B cell (primary cell): ENCODE measurements around the gene MYO1H. TPM values are rescaled to one million over a fixed set of nuclear protein-coding genes. Genes with fewer than 3 reads are reported as not detected.

Experiments used
- ATAC-seq: fragments of 200-7000 bp; cut with Tn5 transposase; one replicate; pipeline ENCODE4 v1.10.0; 2021; ENCODE audit warnings: low read depth, mild to moderate bottlenecking, moderate number of reproducible peaks, moderate library complexity
- CTCF ChIA-PET: fragments of 350-600 bp; sonication (Branson Sonifier 250); formaldehyde crosslinking; loops from one replicate; lab custom pipeline; 2021; ENCODE audit warnings: antibody characterized with exemption, inconsistent platforms; lab: Charles Lee
- POLR2A ChIA-PET: fragments of 350-600 bp; sonication (Branson Sonifier 250); formaldehyde crosslinking; loops from one replicate; lab custom pipeline; 2021; ENCODE audit warnings: antibody characterized with exemption; lab: Charles Lee
- DNase-seq: peaks from one replicate; pipeline ENCODE4 v3.0.0; 2013
- H2AFZ ChIP-seq: 2 replicates; pipeline ENCODE4 v1.6.1; 2012; ENCODE audit warnings: mild to moderate bottlenecking, low read depth, low read length; ENCODE audit not compliant: insufficient read depth, poor library complexity, severe bottlenecking
- H3K27ac ChIP-seq, 2 donors: 1 replicate in 1 of 2; 2 replicates in 1 of 2; pipeline ENCODE4 v1.5.1; 2012 to 2013; ENCODE audit warnings: low read length in 2 of 2, mild to moderate bottlenecking in 2 of 2, moderate library complexity in 1 of 2
- H3K27me3 ChIP-seq, 4 experiments: fragments of 200-600 bp in 1 of 4; sonication (generic) in 1 of 4; replicated peaks in 1 of 4; 1 replicate in 2 of 4; 2 replicates in 2 of 4; pipeline versions ENCODE4 v1.6.1 to v1.7.0; 2013 to 2016; ENCODE audit warnings: low read length in 3 of 4, mild to moderate bottlenecking in 2 of 4, mixed read lengths in 1 of 4, moderate library complexity in 1 of 4; ENCODE audit not compliant: insufficient read depth in 4 of 4, control insufficient read depth in 3 of 4; ENCODE audit errors: control extremely low read depth in 1 of 4
- H3K36me3 ChIP-seq, 2 experiments: replicated peaks in 1 of 2; 1 replicate in 1 of 2; 2 replicates in 1 of 2; pipeline versions ENCODE4 v1.6.1 to v1.7.1; 2013; ENCODE audit warnings: low read length in 1 of 2; ENCODE audit not compliant: insufficient read depth in 2 of 2, control insufficient read depth in 1 of 2; ENCODE audit errors: control extremely low read depth in 1 of 2, extremely low read depth in 1 of 2
- H3K4me1 ChIP-seq, 2 donors: fragments of 200-600 bp in 1 of 2; sonication (generic) in 1 of 2; 1 replicate in 1 of 2; 2 replicates in 1 of 2; pipeline versions ENCODE4 v1.5.1 to v1.6.1; 2013 to 2017; ENCODE audit warnings: low read length in 2 of 2; ENCODE audit not compliant: control insufficient read depth in 2 of 2, insufficient read depth in 2 of 2
- H3K4me2 ChIP-seq: replicated peaks from 2 replicates; pipeline ENCODE3; 2012; ENCODE audit warnings: mild to moderate bottlenecking, low read depth, low read length; ENCODE audit not compliant: poor library complexity, severe bottlenecking
- H3K4me3 ChIP-seq, 5 experiments: fragments of 200-600 bp in 1 of 5; sonication (generic) in 1 of 5; 1 replicate in 3 of 5; 2 replicates in 2 of 5; pipeline versions ENCODE4 v1.5.1 to v1.7.0; 2011 to 2016; ENCODE audit warnings: low read length in 4 of 5, mild to moderate bottlenecking in 4 of 5, low read depth in 2 of 5, control low read depth in 1 of 5, moderate library complexity in 1 of 5; ENCODE audit not compliant: insufficient read depth in 1 of 5; ENCODE audit errors: control extremely low read depth in 1 of 5, extremely low read depth in 1 of 5
- H3K79me2 ChIP-seq: fragments of 200-600 bp; sonication (generic); one replicate; pipeline ENCODE4 v1.6.0; 2016; ENCODE audit warnings: low read length; ENCODE audit not compliant: control insufficient read depth, insufficient read depth
- H3K9ac ChIP-seq: fragments of 200-600 bp; sonication (generic); 2 replicates; pipeline ENCODE4 v1.6.1; 2017; ENCODE audit warnings: mild to moderate bottlenecking, low read length, moderate library complexity
- H3K9me3 ChIP-seq, 3 donors: one replicate each; pipeline versions ENCODE4 v1.6.1 to v1.7.1; 2013; ENCODE audit warnings: low read length in 2 of 3; ENCODE audit not compliant: control insufficient read depth in 2 of 3, insufficient read depth in 1 of 3; ENCODE audit errors: control extremely low read depth in 1 of 3
- H4K20me1 ChIP-seq: 2 replicates; pipeline ENCODE4 v1.6.0; 2012; ENCODE audit warnings: mild to moderate bottlenecking, low read length; ENCODE audit not compliant: insufficient read depth, control insufficient read depth, poor library complexity, severe bottlenecking
- H3K27ac Mint-ChIP-seq: one replicate; pipeline ENCODE4 v1.8.0; 2021; ENCODE audit warnings: mixed read lengths
- H3K27me3 Mint-ChIP-seq: one replicate; pipeline ENCODE4 v1.8.0; 2021; ENCODE audit warnings: mixed read lengths
- H3K4me1 Mint-ChIP-seq: one replicate; pipeline ENCODE4 v1.8.0; 2021; ENCODE audit warnings: mixed read lengths
- H3K4me3 Mint-ChIP-seq: one replicate; pipeline ENCODE4 v1.8.0; 2021; ENCODE audit warnings: mixed read lengths
- H3K9me3 Mint-ChIP-seq: one replicate; pipeline ENCODE4 v1.8.0; 2022; ENCODE audit warnings: mixed read lengths; ENCODE audit not compliant: insufficient read depth
- EZH2 ChIP-seq: IDR thresholded peaks from 2 replicates; pipeline ENCODE4 v1.6.1; 2012; ENCODE audit warnings: borderline replicate concordance, low read depth, mild to moderate bottlenecking, moderate library complexity, low read length; ENCODE audit not compliant: insufficient read depth, poor library complexity, severe bottlenecking
- WGBS: methylation state at CpG from one replicate; pipeline ENCODE4 v1.1.5; 2013; ENCODE audit warnings: missing lambda C conversion rate; ENCODE audit not compliant: insufficient coverage; 5-methylcytosine and 5-hydroxymethylcytosine counted together
- intact Hi-C: fragments of 100-400 bp; cut with micrococcal nuclease; formaldehyde crosslinking; loops from one replicate; pipeline ENCODE4 v1.10.0; 2022
- polyA plus RNA-seq: library from polyadenylated mRNA; depleted of rRNA; stranded (reverse); fragments of >200 nt; gene quantifications from 2 replicates; pipeline ENCODE4 v1.2.3, GENCODE V29; 2012
- total RNA-seq, 2 donors: library from RNA; stranded (reverse); fragments of 120-200 nt in 1 of 2; gene quantifications; 1 replicate in 1 of 2; 2 replicates in 1 of 2; pipeline versions ENCODE4 v1.2.3 to v1.2.4, GENCODE V29; 2013 to 2022
- TF ChIP-seq, protein P1 (sequence below): fragments of 200-600 bp; IDR thresholded peaks from one replicate; pipeline ENCODE4 v1.8.0; 2022; ENCODE audit warnings: antibody characterized with exemption, mild to moderate bottlenecking

MYO1H gene
- total and polyA plus RNA-seq, 2 donors (not counting 1 experiment from before 2014, with no cell fraction given), result not detected

DNA sequence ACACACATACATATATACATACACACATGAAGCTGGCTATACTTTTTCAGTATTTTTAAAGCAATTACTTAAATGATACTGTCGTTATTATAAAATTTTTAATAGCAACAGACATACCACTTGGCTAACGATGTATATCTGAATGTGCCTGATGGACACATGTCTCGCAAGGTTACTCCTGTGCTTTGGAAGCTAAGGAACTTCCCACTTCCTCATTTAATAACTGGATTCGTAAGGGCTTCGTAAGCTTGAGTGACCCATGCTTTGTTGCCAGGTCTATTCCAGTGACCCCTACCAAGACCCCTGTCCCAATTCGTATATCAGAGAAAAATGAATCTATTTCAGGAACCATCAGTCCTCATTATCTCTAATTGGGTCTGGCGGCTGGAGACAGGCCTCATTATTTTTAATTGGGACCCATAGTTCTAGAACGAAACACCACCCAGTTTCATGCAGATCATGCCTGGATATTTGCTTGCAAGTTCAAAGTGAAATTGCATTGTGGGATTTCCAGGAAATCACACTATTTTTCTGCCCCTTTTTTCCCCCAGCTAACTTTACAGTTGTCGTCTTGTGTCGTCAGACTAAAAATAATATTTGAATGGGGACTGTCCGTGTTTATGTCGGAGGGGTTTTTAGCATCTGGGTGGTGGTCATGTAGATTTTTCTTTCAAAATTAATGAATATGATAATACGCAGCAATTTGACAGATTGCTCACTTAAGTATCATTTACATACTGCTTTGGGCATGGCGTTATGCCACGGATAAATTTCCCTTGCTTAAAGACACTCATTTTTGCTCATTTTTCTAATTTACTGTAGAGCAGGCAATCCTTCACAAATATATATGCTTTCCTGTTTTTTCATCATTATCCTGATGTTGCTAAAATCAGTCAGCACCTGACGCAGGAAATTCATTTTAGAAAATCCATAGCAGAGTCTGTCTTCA lies 17.1 kb upstream of the MYO1H start:
- Histone ChIP-seq H3K27me3 (no peaks in the 10 kb centered on the region), H3K36me3 (no peaks in the 10 kb centered on the region), H3K9ac (no peak overlapping the region), H3K4me1 (no peaks in the 10 kb centered on the region), H4K20me1 (no peaks in the 10 kb centered on the region), H3K9me3 (peaks cover 0 to 5% (median 0%) of the 10 kb centered on the region in 3 donors), H3K27ac (no peak overlapping the region), H3K4me2 (no peak overlapping the region), H2AFZ (no peak overlapping the region), H3K79me2 (no peaks in the 10 kb centered on the region), H3K4me3 (no peak overlapping the region)
- no peak for TF ChIP-seq EZH2
- TF ChIP-seq, protein P1, sequence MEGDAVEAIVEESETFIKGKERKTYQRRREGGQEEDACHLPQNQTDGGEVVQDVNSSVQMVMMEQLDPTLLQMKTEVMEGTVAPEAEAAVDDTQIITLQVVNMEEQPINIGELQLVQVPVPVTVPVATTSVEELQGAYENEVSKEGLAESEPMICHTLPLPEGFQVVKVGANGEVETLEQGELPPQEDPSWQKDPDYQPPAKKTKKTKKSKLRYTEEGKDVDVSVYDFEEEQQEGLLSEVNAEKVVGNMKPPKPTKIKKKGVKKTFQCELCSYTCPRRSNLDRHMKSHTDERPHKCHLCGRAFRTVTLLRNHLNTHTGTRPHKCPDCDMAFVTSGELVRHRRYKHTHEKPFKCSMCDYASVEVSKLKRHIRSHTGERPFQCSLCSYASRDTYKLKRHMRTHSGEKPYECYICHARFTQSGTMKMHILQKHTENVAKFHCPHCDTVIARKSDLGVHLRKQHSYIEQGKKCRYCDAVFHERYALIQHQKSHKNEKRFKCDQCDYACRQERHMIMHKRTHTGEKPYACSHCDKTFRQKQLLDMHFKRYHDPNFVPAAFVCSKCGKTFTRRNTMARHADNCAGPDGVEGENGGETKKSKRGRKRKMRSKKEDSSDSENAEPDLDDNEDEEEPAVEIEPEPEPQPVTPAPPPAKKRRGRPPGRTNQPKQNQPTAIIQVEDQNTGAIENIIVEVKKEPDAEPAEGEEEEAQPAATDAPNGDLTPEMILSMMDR, result no peak
- H3K4me1 Mint-ChIP-seq, result no peaks in the 10 kb centered on the region
- H3K27me3 Mint-ChIP-seq, result peaks cover 26% of the 10 kb centered on the region
- intact Hi-C loops, result no loop called here
- no peak for ATAC-seq
- no peaks in the 10 kb centered on the region for H3K9me3 Mint-ChIP-seq
- DNase-seq, result no peak
- CTCF ChIA-PET, result no interaction called here
- H3K27ac Mint-ChIP-seq, result no peak overlapping the region
- POLR2A ChIA-PET, result no interaction called here
- 90% methylated on average over 8 of the region's 16 CpGs for WGBS
- no peak overlapping the region for H3K4me3 Mint-ChIP-seq

DNA sequence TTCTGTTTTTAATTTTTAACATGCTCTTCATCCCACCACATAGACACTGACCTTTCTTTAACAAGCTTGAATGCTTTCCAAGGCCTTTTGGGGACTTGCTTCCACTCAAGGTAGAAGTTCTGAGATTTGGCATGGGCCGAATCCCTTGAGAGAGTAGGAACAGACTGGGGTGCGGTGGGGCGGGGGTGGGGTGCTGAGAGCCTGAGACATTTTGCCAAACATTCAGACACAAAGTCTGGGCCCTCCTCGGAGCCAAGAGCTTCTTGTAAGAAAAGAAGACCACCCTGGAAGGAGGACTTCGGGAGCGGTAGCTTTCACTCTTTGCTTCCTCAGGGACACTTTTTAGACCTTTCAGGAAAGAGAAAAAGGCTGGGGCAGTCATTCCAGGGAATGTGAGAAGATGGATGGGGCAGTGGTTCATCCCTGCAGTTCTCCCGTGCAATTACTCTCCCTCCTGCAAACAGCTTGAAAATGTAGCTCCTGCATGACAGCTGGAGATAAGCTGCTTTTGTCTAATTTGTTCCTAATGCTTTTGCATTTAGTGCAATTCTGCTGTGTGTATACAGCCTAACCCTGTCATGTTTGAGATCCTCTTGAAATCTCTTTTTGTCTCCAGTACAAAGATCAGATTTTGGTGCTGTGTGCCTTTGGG lies 16.3 kb upstream of the MYO1H start:
- H3K9me3 Mint-ChIP-seq, result no peaks in the 10 kb centered on the region
- no peak overlapping the region for H2AFZ ChIP-seq
- DNase-seq, result no peak
- no peaks in the 10 kb centered on the region for H3K79me2 ChIP-seq
- H3K27ac Mint-ChIP-seq, result no peak overlapping the region
- H3K9me3 ChIP-seq, result peaks cover 0 to 5% (median 0%) of the 10 kb centered on the region in 3 donors
- H3K4me1 Mint-ChIP-seq, result no peaks in the 10 kb centered on the region
- POLR2A ChIA-PET, result no interaction called here
- no peaks in the 10 kb centered on the region for H4K20me1 ChIP-seq
- no peaks in the 10 kb centered on the region for H3K4me1 ChIP-seq
- no peak overlapping the region for H3K4me3 Mint-ChIP-seq
- WGBS, result 94% methylated on average over 6 of the region's 7 CpGs
- TF ChIP-seq EZH2, result no peak
- TF ChIP-seq, protein P1, result no peak
- H3K36me3 ChIP-seq, result no peaks in the 10 kb centered on the region
- H3K9ac ChIP-seq, result no peak overlapping the region
- intact Hi-C loops, result no loop called here
- CTCF ChIA-PET, result interaction anchor here (0.7 kb wide), 1 partner anchor 262 kb away, joined by 3 read pairs; no protein-coding TSS in a partner anchor
- peaks cover 31% of the 10 kb centered on the region for H3K27me3 Mint-ChIP-seq
- no peak overlapping the region for H3K4me3 ChIP-seq
- H3K27me3 ChIP-seq, result no peaks in the 10 kb centered on the region
- H3K4me2 ChIP-seq, result no peak overlapping the region
- H3K27ac ChIP-seq, result no peak overlapping the region
- no peak for ATAC-seq
